ENCODE measurements around the gene C9orf153. TPM values are rescaled to one million over a fixed set of nuclear protein-coding genes. Genes with fewer than 3 reads are reported as not detected.

C9orf153 gene
- total and polyA plus RNA-seq, 2 experiments from 2014 or later = 0.29 TPM; not detected in 1

DNA sequence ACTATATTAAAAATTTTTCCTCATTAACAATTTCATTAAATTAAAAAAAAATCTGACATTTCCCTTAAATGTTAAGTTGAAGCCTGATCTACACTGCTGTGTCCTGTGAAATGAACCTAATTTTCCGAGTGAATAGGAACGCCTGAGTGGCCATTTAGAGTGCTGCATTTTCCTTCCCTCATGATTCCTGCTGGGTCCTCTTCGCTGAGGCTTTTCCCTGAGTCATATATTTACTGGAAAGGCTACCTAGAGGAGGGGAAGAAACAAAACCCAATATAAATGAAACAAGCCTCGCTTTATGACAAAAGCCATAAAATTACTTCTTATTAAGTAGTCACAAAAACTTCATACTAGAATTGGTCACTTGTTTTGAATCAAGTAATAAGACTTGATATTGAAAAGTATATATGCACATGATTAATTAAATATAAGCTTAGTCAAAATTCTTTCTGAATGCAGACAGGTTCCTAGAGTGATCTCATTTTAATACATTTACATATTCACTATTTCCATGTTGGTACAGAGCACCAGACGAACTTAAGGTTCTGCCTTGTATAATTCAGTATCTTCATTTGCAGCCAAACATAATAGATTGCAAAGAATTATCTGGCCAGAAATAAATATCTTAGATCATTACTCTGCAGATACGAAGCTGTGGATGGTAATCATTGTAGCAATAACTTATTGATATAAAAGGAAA is 29.2 kb upstream of the C9orf153 start (continued):
- TF ChIP-seq CREB1 (CRISPR knock-in tag; IDR thresholded peaks at IDR 0.05; ENCODE audit: low read depth) = no peak
- TF ChIP-seq EZH2 (IDR thresholded peaks at IDR 0.05; ENCODE audit: low read depth, unreplicated experiment) = no peak
- no peak for TF ChIP-seq EZH2phosphoT487 (IDR thresholded peaks at IDR 0.05; ENCODE audit: unreplicated experiment)
- TF ChIP-seq ZNF114 (CRISPR knock-in tag; IDR thresholded peaks at IDR 0.05) = no peak
- TF ChIP-seq NANOG (IDR thresholded peaks at IDR 0.05; ENCODE audit: borderline replicate concordance) = no peak

GRCh38 chr9:86287013-86287412 is 27.6 kb upstream of the C9orf153 start:
- no peaks in the 10 kb centered on the region for H3K79me2 ChIP-seq (replicated peaks; ENCODE audit: insufficient read depth)
- peak; percentile 50 to 77 for TF ChIP-seq CTCF (conservative IDR thresholded peaks at IDR 0.05; ENCODE audit: low read depth in 2 of 2)
- TF ChIP-seq EZH2phosphoT487 (IDR thresholded peaks at IDR 0.05; ENCODE audit: unreplicated experiment) = no peak
- no peak for TF ChIP-seq ZNF462 (CRISPR knock-in tag; IDR thresholded peaks at IDR 0.05)
- TF ChIP-seq CREB1 (CRISPR knock-in tag; IDR thresholded peaks at IDR 0.05; ENCODE audit: low read depth) = peak; percentile 85
- peak; percentile 92 for DNase-seq (ENCODE audit: low spot score)
- H3K36me3 Mint-ChIP-seq (ENCODE audit: low read depth) = no peaks in the 10 kb centered on the region
- H3K27me3 Mint-ChIP-seq (ENCODE audit: insufficient read depth, low read depth, poor library complexity) = peaks cover 13% of the 10 kb centered on the region
- ATAC-seq = peak; percentile 37
- no peaks in the 10 kb centered on the region for H4K20me1 ChIP-seq (replicated peaks; ENCODE audit: insufficient read depth)
- H3K27ac ChIP-seq (ENCODE audit: low read depth) = no peak overlapping the region
- no peaks in the 10 kb centered on the region for H3K27me3 ChIP-seq (ENCODE audit: insufficient read depth)
- no peaks in the 10 kb centered on the region; the same call in 2 of the 3 replicates for H3K9me3 Mint-ChIP-seq
- H2AFZ ChIP-seq = no peak overlapping the region
- H3K4me1 Mint-ChIP-seq = peaks cover 39% of the 10 kb centered on the region
- H3F3A ChIP-seq (replicated peaks; ENCODE audit: low read depth) = no peaks in the 10 kb centered on the region
- peak overlapping the region; percentile 96 for H3K27ac Mint-ChIP-seq
- H3K9me2 ChIP-seq (ENCODE audit: insufficient read depth) = no peaks in the 10 kb centered on the region
- peak overlapping the region; percentile 28; the same call in 2 of the 3 replicates for H3K4me3 Mint-ChIP-seq
- no peaks in the 10 kb centered on the region for H3K36me3 ChIP-seq (ENCODE audit: insufficient read depth)
- H3K4me2 ChIP-seq = no peak overlapping the region
- no peak overlapping the region for H3K4me3 ChIP-seq
- peaks cover 23% of the 10 kb centered on the region for H3K4me1 ChIP-seq (ENCODE audit: insufficient read depth)

All from GM23338 (cell line).